Mammary epithelial cell (primary cell): Measurements from ENCODE around the gene MISP3.

Experiments
- CTCF ChIP-seq, 2 donors: IDR thresholded peaks in 1 of 2; conservative IDR thresholded peaks in 1 of 2; 2 replicates each; pipeline ENCODE4 v1.5.1; 2011 to 2012; ENCODE audit warnings: inconsistent platforms in 2 of 2, low read length in 2 of 2, mild to moderate bottlenecking in 2 of 2, control low read depth in 1 of 2, low read depth in 1 of 2; ENCODE audit not compliant: insufficient read depth in 1 of 2; ENCODE audit errors: extremely low read depth in 1 of 2
- EZH2 ChIP-seq: IDR thresholded peaks from 2 replicates; pipeline ENCODE4 v1.6.1; 2012; ENCODE audit warnings: low read length, inconsistent platforms, borderline replicate concordance

- no peak for TF ChIP-seq CTCF (conservative IDR thresholded peaks at IDR 0.05 in 1 of 2, IDR thresholded peaks at IDR 0.05 in 1 of 2; ENCODE audit: extremely low read depth in 1 of 2, insufficient read depth in 1 of 2, low read depth in 1 of 2, low read length in 2 of 2)
- TF ChIP-seq EZH2 = no peak
Observed at GRCh38 chr19:14112051-14112808, 39.6 kb downstream of the MISP3 start.
